ENCODE data around the gene PSMB7. TPM values are rescaled to one million over a fixed set of nuclear protein-coding genes. Genes with fewer than 3 reads are reported as not detected.

Gene PSMB7
- total and polyA plus RNA-seq, 2 of the 4 experiments (the other 2 are of a cell fraction), result 340 to 430 TPM

DNA sequence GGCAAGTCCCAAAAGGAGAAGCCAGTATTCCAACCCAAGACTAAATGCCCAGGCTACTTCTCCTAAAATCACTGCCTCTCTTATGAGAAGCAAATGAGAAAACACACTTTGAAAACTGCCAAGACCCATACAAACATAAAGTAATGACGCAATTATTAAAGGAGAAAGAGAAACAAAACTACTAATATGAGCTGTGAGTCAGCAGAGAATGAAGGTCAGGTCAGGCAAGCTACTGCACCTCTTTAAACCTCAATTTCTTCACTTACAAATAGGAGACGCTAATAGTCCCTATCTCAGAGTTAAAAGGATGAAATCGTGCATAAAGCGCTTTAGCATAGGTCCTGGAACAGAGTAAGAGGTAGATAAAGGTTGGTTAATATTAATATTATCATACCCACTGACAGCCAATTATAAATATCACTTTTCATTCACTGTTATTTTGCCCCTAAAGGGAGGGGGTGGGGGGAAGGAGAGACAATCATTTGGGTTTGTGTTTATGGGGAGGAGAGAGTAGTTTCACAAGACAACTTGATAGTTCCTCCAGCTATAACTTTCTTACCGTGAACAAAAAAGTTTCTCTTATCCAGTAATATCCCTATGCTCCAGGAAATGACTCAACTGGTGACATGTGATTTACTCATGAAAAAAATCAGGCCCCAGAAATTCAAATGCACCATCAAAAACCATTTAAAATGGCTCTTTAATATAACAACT is 3.6 kb downstream of the PSMB7 start (continued):
- TF ChIP-seq RCOR1 (IDR thresholded peaks at IDR 0.05; ENCODE audit: insufficient replicate concordance, low read length) (no peak), BHLHE40 (IDR thresholded peaks at IDR 0.05; ENCODE audit: low read depth, low read length) (peak; percentile 19; the same call in 1 of the 2 replicates), FOS (IDR thresholded peaks at IDR 0.05; ENCODE audit: low read depth, low read length) (peak; percentile 66), RAD21 (IDR thresholded peaks at IDR 0.05; ENCODE audit: low read length) (no peak)
